HG03060 (cell line): Measurements from ENCODE around the gene CFAP61.

Experiments used
- ATAC-seq: cut with Tn5 transposase; IDR thresholded peaks from one replicate; pipeline ENCODE4 v1.9.1; 2021; ENCODE audit warnings: low read depth, moderate number of reproducible peaks; ENCODE audit not compliant: unreplicated experiment

Gene CFAP61

DNA sequence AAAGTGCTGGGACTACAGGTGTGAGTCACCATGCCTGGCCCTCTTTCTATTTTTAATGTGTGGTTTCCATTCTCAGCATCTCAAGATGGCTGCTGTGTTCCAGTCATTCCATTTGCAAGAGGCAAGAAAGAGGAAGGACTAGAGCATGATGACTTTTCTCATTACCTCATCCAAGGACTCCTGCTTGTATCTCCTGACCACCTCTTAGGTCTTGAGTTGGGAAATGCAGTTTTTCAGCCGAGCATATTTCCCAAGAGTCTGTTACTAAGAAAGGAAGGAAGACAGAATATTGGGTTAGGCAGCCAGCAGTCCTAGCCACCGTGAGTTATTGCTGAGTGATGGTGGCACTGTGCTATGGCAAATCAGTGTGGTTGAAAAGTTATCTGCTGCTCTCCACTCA is 207.2 kb downstream of the CFAP61 start:
- no peak for ATAC-seq

DNA sequence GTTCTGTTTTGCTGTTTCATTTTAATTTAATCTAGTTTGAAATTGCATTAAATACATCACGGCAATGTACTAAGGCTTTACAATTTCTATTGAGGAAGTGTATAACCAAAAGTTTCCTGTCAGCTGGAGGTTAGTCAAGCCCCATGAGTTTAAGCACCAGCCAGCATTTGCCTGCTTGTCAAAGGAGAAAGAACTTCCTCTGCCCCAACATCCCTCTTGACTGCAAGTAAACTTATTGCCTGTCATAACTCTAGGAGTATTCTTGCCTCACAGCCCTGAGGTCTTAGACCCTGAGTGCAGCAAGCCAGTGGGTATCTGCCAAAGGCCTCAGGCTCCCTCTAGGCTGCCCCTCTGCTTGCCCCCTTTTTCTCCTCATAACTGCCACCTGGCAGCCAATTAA is 208.8 kb downstream of the CFAP61 start:
- ATAC-seq = no peak

- no peak for ATAC-seq
These were observed 212.9 kb downstream of the CFAP61 start for GRCh38 chr20:20265210-20265609.

DNA sequence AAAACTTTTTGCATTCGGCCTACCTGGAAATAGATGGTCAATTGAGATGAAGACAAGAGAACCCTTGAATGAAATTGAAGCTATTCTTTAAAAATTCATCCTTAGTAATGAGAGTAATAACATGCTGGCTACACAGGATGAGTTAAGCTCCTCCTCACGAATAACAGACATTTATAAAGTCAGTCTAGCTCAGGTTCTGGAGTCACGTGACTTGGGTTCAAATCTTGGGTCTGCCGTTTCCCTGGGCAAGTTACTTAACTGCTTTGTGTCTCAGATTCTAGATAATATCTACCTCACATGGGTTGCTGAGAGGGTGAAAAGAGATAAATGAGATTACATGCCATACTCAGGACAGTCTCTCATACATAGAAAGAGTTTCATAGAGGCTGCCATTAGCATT is 214.2 kb downstream of the CFAP61 start:
- no peak for ATAC-seq

GRCh38 chr20:20267685-20268370 is 215.5 kb downstream of the CFAP61 start:
- no peak for ATAC-seq

GRCh38 chr20:20271271-20271670 is 218.9 kb downstream of the CFAP61 start:
- no peak for ATAC-seq

DNA sequence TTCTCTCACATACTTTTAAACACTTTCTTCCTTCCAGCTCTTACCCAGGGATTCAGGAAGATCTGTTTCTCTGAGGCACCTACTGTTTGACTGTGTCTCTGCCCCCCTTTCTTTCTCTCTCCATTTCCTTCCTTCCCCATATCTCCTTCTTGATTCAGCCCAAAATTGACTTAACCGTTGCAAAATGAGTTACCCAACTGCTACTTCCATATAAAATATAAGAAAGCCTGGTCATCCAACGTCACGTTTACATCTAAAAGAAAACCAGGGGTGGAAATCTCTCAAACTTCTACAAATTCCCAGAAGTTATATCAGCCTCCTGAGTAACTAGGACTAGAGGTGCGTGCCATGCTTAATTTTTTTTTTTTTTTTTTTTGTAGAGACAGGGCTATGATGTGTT is 220.4 kb downstream of the CFAP61 start:
- ATAC-seq = no peak

GRCh38 chr20:20273286-20273685 is 221.0 kb downstream of the CFAP61 start:
- no peak for ATAC-seq

DNA sequence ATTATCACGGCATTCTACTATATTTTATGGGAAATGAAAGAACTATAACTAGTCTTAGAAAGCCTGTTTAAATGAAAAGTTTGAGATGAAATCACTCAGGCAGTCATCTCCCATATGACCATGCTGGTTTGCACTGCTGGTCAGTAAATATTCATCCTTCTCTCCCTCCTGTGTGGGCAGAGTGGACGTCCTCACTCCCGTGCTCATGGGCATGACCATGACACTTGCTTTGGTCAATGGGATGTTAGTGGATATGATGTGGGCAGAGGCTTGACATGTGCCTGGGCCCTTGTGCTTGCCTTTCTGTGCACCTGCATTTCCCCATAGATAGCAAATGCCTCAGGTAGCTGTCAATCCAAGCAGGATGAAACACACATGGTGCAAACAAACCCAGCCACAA is 222.5 kb downstream of the CFAP61 start:
- no peak for ATAC-seq

GRCh38 chr20:20275636-20276035 is 223.3 kb downstream of the CFAP61 start:
- ATAC-seq = no peak

GRCh38 chr20:20276811-20277530 is 224.6 kb downstream of the CFAP61 start:
- no peak for ATAC-seq

DNA sequence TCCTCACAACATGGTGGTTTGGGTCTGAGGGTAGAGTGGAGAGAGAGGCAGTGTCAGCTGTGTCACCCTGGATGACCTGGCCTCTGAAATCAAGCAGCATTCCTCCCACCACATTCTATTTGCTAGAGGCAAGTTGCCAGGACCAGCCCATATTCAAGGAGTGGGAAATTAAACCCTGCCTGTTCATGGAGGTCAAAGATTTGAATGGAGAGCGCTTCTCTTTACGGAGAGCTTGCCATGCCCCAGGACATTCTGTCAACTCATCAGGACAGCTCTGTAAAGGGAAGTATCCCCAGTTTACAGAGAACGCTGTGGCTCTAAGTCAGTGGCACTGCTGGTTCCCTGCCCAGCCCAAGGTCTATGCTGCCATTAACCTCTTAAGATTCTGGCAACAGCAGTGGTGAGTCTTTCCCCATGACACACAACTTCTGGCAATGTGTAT is 225.6 kb downstream of the CFAP61 start:
- no peak for ATAC-seq

GRCh38 chr20:20286061-20286460 is 233.7 kb downstream of the CFAP61 start:
- no peak for ATAC-seq

DNA sequence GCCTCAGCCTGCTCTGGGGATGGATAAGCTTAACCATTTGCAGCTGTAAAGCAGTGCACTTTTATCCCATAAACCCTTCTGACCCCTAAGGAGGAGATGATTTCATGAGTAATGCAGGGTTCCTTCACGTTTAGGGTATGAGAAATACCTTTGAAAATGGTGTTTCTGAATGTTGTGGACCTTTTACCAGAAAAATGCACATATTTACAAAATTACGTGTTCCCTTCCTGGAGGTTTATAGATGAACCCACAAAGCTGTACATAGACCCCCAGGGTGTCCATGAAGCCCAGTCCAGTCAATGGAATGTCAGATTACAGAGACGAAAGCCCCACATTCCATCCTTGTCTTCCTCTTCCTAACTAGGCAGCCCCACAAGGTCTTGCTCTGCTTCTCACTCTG is 237.0 kb downstream of the CFAP61 start:
- ATAC-seq = no peak

DNA sequence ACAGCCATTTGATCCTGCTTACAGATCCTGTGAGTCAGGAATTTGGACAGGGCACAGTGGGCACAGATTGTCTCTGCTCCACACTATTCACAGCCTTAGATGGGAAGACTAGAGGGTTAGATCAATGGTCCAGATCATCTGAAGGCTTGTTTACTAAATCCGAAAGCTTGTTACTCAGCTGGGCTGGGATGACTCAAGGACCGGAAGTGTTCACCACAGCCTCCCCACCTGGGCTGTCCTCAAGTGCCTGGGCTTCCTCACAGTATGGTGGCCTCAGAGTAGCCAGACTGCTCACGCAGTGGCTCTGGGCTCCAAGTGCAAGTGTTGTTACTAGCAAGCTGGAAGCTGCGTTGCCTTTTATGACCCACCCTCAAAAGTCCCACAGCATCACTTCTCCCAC is 240.1 kb downstream of the CFAP61 start:
- ATAC-seq = no peak

DNA sequence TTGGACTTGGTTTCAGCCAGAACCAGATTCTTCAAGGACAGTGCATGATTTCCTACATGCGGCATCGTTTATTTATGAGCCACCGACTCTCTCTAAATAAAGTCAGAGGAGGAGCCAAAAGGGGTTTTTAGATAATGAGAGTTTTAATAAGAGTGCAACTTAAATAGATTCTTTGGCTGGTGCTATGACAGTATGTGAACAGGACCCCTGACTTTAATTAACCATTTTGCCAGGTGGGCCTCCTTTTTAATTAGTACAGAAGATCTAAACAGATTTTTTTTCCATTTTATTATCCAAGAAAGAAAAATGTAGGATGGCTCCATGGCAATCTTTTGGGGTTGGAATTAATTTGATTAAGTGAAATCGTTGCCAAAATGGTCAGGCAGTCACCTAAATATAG is 240.8 kb downstream of the CFAP61 start:
- no peak for ATAC-seq

DNA sequence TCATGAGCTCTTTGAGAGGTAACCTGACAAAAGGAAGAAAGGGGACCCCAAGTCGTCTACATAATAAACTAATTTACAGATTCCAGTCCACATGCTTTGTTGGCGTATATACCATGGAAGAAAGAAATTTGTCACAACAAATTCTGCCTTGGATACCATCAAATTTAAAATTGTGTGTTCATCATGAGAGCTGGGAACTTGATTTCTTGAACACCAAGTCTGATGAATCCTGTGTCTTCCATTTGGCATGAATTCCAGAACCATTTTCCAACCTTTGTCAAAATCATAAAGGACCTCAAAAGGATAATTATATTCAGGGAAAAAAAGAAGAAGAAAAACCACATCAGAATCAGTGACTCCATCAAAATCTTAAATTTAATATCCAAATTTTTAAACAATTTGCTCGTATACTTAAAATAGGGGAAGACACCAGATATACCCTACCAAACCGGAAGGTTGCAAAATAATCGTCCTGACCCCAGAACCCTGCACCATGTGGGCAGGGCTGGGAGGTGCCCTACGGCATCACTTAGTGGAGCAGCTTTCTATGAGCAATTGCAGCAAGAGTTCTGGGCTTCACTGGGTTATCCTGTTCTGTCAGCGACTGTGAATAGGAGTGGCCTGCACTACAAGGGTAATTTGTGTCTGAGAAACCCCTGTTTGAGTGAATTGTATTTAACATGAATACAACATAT is 241.5 kb downstream of the CFAP61 start:
- no peak for ATAC-seq

DNA sequence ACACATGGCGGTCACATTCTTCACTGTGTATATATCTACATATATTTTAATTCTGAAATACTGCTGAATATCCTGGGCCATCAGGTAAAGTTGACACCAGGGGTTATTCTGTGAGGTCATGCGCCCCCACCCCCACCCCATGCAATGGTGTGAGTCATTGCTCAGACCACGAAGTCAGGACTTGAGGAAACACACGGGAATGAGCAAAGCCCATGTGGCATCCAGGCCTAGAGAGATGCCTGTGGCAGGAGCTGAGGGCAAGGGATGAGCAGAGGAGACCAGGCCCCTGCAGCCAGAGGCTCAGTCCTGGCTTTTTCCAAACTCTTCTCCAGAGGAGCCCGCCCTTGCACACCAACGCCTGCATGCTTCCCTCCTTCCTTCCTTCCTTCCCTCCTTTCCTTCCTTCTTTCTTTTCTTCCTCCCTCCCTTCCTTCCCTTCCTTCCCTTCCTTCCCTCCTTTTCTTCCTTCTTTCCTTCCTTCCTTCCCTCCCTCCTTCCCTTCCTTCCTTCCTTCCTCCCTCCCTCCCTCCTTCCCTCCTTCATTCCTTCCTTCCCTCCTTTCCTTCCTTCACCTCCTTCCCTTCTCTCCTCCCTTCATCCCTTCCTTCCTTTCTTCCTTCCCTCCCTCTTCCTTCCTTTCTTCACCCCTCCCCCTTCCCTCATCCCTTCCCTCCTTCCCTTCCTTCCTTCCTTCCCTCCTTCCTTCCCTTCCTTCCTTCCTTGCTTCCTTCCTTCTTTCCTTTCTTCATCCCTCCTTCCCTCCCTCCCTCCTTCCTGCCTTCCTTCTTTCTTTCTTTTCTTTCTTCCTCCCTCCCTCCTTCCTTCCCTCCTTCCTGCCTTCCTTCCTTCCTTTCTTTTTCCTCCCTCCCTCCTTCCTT is 243.5 kb downstream of the CFAP61 start:
- no peak for ATAC-seq

DNA sequence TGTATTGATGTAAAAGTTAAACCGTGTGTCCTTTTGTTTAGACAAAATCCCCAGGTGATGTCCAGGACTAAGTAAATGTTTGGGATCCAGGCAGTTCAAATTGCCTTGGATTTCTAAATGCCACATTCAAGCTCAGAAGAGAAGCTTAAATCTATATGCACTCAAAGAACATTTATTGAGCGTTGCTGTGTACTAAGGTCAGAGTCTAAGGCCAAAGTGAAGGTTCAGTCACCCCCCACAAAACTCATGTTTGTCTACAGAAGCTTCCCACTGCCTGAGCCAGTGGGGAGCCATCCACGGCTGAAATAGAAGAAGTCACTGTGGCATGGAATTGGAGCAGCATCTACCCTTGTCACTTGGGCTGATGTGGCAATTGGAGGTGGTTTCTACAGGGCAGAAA is 244.8 kb downstream of the CFAP61 start:
- no peak for ATAC-seq

DNA sequence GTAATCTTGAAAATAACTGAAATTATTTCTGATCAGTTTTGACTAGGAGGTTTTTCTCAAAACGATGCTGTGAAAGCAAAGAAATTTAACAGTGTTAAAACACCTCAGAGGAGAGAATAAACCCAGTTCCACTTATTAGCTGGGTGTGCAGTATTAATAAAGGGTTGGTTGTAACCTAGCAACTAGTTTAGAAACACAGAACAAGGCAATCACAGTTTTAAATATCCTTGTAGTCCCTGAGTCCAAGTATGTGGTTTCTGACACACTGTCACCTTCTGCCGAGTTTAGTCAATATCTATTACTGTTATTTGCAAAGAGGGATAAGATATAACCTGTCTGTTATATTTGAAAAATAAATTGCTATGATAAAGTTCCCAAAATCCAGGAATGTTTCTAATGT is 245.4 kb downstream of the CFAP61 start:
- no peak for ATAC-seq

- ATAC-seq = no peak
These were observed 247.6 kb downstream of the CFAP61 start for GRCh38 chr20:20299904-20300303.
